Mucosa of descending colon (tissue), 3 donors: Measurements from ENCODE around the gene RIN3. TPM values are rescaled to one million over a fixed set of nuclear protein-coding genes. Genes with fewer than 3 reads are reported as not detected.

Experiments used
- ATAC-seq: fragments of 200-7000 bp; cut with Tn5 transposase; one replicate; pipeline ENCODE4 v1.9.1; 2020; ENCODE audit warnings: mild to moderate bottlenecking, moderate library complexity
- DNase-seq, 3 donors: peaks; one replicate each; pipeline ENCODE4 v3.0.0-alpha.2; 2020
- H3K36me3 ChIP-seq: fragments of 200-600 bp; one replicate; pipeline ENCODE4 v1.8.0; 2021; ENCODE audit warnings: low read depth, mild to moderate bottlenecking
- H3K4me1 ChIP-seq: fragments of 200-600 bp; one replicate; pipeline ENCODE4 v1.8.0; 2021; ENCODE audit warnings: low read depth, mild to moderate bottlenecking
- H3K4me3 ChIP-seq: fragments of 200-600 bp; one replicate; pipeline ENCODE4 v1.8.0; 2021; ENCODE audit warnings: mild to moderate bottlenecking
- H3K9me3 ChIP-seq: fragments of 200-600 bp; one replicate; pipeline ENCODE4 v1.8.0; 2021; ENCODE audit warnings: mild to moderate bottlenecking
- intact Hi-C, 2 donors: fragments of 100-400 bp; cut with DNase I in 1 of 2; cut with micrococcal nuclease in 1 of 2; formaldehyde crosslinking; loops; one replicate each; pipeline versions ENCODE4 v1.11.0 to v1.11.1; 2022; cut with DNase I, micrococcal nuclease
- total RNA-seq, 3 donors: library from RNA; stranded (reverse); fragmentation: NEBNext Ultra II Directional in 2 of 3; extraction: Animal tissue kit (Norgen Biotek cat#: 25700) in 2 of 3; gene quantifications; one replicate each; pipeline versions ENCODE4 v1.2.1 to v1.2.4, GENCODE V29; 2021 to 2023
- TF ChIP-seq, protein P1 (sequence below): fragments of 200-600 bp; IDR thresholded peaks from one replicate; pipeline ENCODE4 v1.8.0; 2022; ENCODE audit warnings: antibody characterized with exemption, mild to moderate bottlenecking
- donor health status: DM: no; HTN: no; CAD: no; lungs with moderate emphysema.
- donor health status: DM: no; HTN: no; CAD: no.
- donor health status: DM: no; HTN: yes; CAD: no.

The RIN3 gene
- total RNA-seq, 3 donors from 2014 or later = 26.2 to 51.0 (median 32.9) TPM

DNA sequence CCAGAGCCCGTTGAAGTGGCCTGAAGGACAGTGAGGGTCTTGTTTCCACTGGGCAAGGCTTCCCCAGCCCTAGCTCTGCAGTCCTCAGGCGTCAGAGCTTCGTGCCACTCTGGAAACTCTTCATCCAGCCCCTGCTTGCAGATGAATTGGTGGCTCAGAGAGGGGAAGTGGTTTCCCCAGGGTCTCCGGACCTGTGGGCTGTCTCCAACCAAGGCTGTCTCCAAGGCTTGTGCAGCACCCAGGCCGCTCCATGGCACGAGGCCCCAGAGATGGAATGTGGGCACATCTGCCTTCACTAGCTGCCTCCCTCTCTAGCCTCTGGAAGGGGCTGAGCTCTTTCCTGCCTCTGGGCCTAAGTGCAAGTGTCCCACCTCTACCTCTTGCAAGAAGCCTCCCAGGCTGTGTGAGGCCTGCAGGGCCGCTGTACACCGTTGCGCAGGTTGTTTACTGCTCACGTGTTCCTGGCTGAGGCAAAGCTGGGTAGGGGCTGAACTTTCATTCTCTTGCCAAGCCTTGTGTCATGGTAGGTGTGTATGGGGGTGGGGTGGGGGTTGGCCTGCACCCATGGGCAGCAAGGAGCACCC is 11.1 kb downstream of the RIN3 start:
- Histone ChIP-seq H3K4me1 (no peaks in the 10 kb centered on the region), H3K36me3 (no peaks in the 10 kb centered on the region), H3K4me3 (no peak overlapping the region), H3K9me3 (no peaks in the 10 kb centered on the region)
- peak; percentile 17 for ATAC-seq
- peak in 1 of 3 donors; percentile 21 for DNase-seq
- TF ChIP-seq, protein P1, sequence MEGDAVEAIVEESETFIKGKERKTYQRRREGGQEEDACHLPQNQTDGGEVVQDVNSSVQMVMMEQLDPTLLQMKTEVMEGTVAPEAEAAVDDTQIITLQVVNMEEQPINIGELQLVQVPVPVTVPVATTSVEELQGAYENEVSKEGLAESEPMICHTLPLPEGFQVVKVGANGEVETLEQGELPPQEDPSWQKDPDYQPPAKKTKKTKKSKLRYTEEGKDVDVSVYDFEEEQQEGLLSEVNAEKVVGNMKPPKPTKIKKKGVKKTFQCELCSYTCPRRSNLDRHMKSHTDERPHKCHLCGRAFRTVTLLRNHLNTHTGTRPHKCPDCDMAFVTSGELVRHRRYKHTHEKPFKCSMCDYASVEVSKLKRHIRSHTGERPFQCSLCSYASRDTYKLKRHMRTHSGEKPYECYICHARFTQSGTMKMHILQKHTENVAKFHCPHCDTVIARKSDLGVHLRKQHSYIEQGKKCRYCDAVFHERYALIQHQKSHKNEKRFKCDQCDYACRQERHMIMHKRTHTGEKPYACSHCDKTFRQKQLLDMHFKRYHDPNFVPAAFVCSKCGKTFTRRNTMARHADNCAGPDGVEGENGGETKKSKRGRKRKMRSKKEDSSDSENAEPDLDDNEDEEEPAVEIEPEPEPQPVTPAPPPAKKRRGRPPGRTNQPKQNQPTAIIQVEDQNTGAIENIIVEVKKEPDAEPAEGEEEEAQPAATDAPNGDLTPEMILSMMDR = no peak
- intact Hi-C loops = no loop called here

DNA sequence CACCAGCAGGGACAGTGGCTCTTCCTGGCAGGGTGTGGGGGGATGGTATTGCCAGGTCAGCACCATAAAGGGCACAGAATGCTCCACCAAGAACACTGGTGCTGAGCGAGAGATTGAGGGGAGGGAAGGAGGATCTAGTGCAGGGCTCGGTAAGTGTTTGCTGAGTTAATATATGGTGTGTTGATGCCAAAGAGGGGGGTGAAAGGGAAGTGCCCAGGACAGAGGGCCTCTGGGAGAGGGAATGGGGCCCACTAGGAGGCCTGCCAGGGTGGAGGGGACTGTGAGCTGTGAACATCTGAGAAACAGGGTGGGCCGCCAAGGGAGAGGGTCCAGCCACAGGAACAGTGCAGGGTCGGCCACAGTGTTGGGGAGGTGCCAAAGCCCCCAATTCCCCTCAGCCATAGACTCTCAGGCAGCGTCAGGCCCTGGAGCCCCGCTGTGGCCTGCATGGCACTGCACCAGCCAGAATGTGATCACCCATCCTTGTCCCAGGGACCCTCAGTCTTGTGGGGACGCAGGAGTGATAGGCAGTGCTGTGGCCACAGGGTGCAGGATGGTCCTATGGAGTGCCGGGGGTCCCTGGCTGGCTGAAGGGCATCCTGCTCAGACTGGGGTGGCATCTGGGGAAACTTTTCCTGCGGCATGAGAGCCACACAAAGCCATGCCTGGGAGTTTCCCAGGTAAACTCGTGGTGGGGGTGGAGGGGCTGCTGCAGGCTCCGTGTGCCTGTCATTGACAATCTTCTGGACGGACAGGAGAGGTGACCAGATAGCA is 11.9 kb downstream of the RIN3 start:
- DNase-seq (peak in 1 of 3 donors; percentile 18), ATAC-seq (peak; percentile 32)
- intact Hi-C loops = no loop called here
- no peaks in the 10 kb centered on the region for H3K9me3 ChIP-seq
- TF ChIP-seq, protein P1 = no peak
- H3K4me1 ChIP-seq = no peaks in the 10 kb centered on the region
- no peaks in the 10 kb centered on the region for H3K36me3 ChIP-seq
- no peak overlapping the region for H3K4me3 ChIP-seq

DNA sequence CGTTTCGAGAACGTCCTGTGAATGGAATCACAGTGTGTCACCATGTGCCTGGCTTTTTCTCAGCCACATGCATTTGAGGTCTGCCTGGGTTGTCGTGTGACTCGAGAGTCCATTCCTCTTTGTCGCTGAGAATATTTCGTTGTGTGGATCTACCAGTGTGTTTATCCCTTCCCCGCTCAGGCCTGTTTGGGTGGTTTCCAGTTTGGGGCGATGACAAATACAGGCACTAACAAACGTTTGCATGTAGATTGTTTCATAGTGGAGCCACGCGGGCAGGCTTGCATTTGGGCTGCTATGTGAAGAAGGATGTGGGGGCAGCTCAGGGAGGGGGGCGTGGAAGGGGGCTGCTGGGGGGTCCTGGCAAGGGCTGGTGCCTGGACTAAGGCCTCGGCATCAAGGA is 14.1 kb downstream of the RIN3 start:
- intact Hi-C loops = no loop called here
- TF ChIP-seq, protein P1 = no peak
- peaks cover 9% of the 10 kb centered on the region for H3K4me1 ChIP-seq
- DNase-seq (peak in 2 of 3 donors; percentile 33 to 41), ATAC-seq (no peak)
- no peak overlapping the region for H3K4me3 ChIP-seq
- no peaks in the 10 kb centered on the region for H3K36me3 ChIP-seq
- no peaks in the 10 kb centered on the region for H3K9me3 ChIP-seq

DNA sequence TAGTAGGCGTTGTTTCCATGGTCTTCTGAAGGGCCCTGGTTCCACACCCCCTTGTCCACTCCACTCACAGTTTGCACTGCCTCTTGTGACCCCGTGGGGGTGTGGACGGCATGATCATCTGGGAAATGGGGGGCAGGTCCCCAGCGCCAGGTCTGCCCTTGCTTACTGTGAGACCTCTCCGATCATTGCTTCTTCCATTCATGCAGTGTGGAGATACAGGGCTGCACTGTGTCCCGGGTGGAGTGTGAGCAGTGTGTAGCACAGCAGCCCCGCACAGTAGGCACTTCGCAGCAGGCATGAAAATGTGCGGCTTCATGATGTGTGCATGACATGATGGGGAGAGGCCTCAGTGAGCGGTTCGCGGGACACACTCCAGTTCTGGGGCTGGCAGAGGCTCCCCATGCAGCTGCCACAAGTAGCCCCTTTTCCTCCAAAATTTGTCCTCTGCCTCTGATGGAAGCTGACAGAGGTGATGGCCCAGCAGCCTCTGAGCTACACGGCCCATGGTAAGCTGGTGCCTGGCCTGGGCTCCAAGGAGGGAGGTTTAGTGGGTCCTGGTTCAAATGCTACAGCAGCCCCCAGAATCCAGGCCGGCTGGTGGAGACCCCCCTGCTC is 15.0 kb downstream of the RIN3 start:
- Histone ChIP-seq H3K36me3 (no peaks in the 10 kb centered on the region), H3K9me3 (no peaks in the 10 kb centered on the region), H3K4me1 (peaks cover 13% of the 10 kb centered on the region), H3K4me3 (no peak overlapping the region)
- ATAC-seq (no peak), DNase-seq (peak in 2 of 3 donors; percentile 16 to 31)
- TF ChIP-seq, protein P1 = no peak
- intact Hi-C loops = no loop called here

DNA sequence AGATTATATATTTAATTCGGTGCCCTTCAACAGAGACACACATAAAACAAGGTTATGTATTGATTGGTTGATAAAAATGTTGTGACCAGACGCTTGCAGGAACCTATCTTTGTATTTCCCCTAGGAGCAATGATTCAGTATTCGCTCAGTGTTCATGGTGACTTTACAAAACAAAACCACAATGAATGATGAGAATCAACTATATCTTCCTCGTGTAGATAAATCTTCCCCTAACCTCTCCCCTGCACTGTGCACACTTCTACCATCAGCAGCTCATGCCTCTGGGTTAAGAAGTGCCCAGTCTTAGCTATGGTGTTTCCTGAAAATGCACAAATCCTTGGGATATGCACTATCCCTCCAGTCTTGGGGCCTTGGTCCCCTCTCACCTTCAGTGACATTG is 16.3 kb downstream of the RIN3 start:
- peaks cover 13% of the 10 kb centered on the region for H3K4me1 ChIP-seq
- intact Hi-C loops = no loop called here

More for the DNA sequence above, 16.3 kb downstream of the RIN3 start:
- Histone ChIP-seq H3K4me3 (no peak overlapping the region), H3K9me3 (no peaks in the 10 kb centered on the region), H3K36me3 (no peaks in the 10 kb centered on the region)
- DNase-seq (no peak), ATAC-seq (no peak)
- TF ChIP-seq, protein P1 = no peak
